Neural cell (in vitro differentiated cells): ENCODE measurements around the gene ADAR. TPM values are rescaled to one million over a fixed set of nuclear protein-coding genes. Genes with fewer than 3 reads are reported as not detected.

Source experiments
- H2AFZ ChIP-seq: fragments of 200-600, 300-800 bp; sonication (generic), shearing (Covaris generic); 2 replicates; pipeline ENCODE4 v1.6.0; 2014; ENCODE audit warnings: low read depth, mild to moderate bottlenecking, antibody characterized with exemption, low read length, moderate library complexity
- H3F3A ChIP-seq: fragments of 200-600 bp; shearing (Covaris generic); 2 replicates; pipeline ENCODE4 v1.6.1; 2016; ENCODE audit warnings: mild to moderate bottlenecking, moderate library complexity, mixed read lengths, antibody characterized with exemption, low read length; ENCODE audit not compliant: insufficient read depth, poor library complexity, severe bottlenecking
- H3K27ac ChIP-seq: fragments of 200-600, 300-800 bp; sonication (generic), shearing (Covaris generic); 2 replicates; pipeline ENCODE4 v1.5.1; 2014; ENCODE audit warnings: mild to moderate bottlenecking, low read length, moderate library complexity
- H3K27me3 ChIP-seq: fragments of 300-800, 200-600 bp; sonication (generic), shearing (Covaris generic); 2 replicates; pipeline ENCODE4 v1.6.0; 2014; ENCODE audit warnings: mild to moderate bottlenecking, low read depth, low read length, moderate library complexity; ENCODE audit not compliant: insufficient read depth
- H3K36me3 ChIP-seq: fragments of 300-800, 200-600 bp; sonication (generic), shearing (Covaris generic); 2 replicates; pipeline ENCODE4 v1.5.1; 2014; ENCODE audit warnings: mild to moderate bottlenecking, antibody characterized with exemption, low read length, moderate library complexity; ENCODE audit not compliant: insufficient read depth
- H3K4me2 ChIP-seq: fragments of 300-800, 200-600 bp; sonication (generic), shearing (Covaris generic); 2 replicates; pipeline ENCODE4 v1.6.0; 2014; ENCODE audit warnings: mild to moderate bottlenecking, low read length
- H3K4me3 ChIP-seq: fragments of 300-800, 200-600 bp; sonication (generic), shearing (Covaris generic); 2 replicates; pipeline ENCODE4 v1.5.1; 2014; ENCODE audit warnings: mild to moderate bottlenecking, low read length, moderate library complexity
- H3K79me2 ChIP-seq: fragments of 200-600 bp; shearing (Covaris generic); replicated peaks from 2 replicates; pipeline ENCODE4 v1.6.0; 2014; ENCODE audit warnings: mild to moderate bottlenecking, low read length, moderate library complexity; ENCODE audit not compliant: insufficient read depth
- H3K9ac ChIP-seq: fragments of 300-800, 200-600 bp; sonication (generic), shearing (Covaris generic); 2 replicates; pipeline ENCODE4 v1.6.1; 2016; ENCODE audit warnings: mild to moderate bottlenecking, low read length, mixed read lengths
- H3K9me2 ChIP-seq: fragments of 200-600 bp; shearing (Covaris generic); 2 replicates; pipeline ENCODE4 v1.6.1; 2016; ENCODE audit warnings: mild to moderate bottlenecking, low read length, mixed read lengths; ENCODE audit not compliant: insufficient read depth
- H3K9me3 ChIP-seq: fragments of 200-600, 300-800 bp; sonication (generic), shearing (Covaris generic); 2 replicates; pipeline ENCODE4 v1.6.1; 2016; ENCODE audit warnings: mild to moderate bottlenecking, mixed run types, low read length, moderate library complexity, mixed read lengths
- H4K20me1 ChIP-seq: fragments of 200-600 bp; shearing (Covaris generic); 2 replicates; pipeline ENCODE4 v1.6.1; 2016; ENCODE audit warnings: mild to moderate bottlenecking, mixed run types; ENCODE audit not compliant: insufficient read depth
- EP300 ChIP-seq: fragments of 450-650 bp; conservative IDR thresholded peaks from 2 replicates; pipeline ENCODE4 v1.6.1; 2014; ENCODE audit warnings: antibody characterized with exemption, mild to moderate bottlenecking, moderate library complexity; ENCODE audit not compliant: poor library complexity, severe bottlenecking
- EZH2 ChIP-seq: fragments of 200-600, 300-800 bp; shearing (Covaris generic), sonication (generic); IDR thresholded peaks from 2 replicates; pipeline ENCODE4 v1.6.1; 2014; ENCODE audit warnings: antibody characterized with exemption, low read length, borderline replicate concordance, mild to moderate bottlenecking; ENCODE audit not compliant: insufficient read depth, poor library complexity, severe bottlenecking
- MXI1 ChIP-seq: fragments of 450-650 bp; conservative IDR thresholded peaks from 2 replicates; pipeline ENCODE4 v1.6.1; 2014; ENCODE audit warnings: antibody characterized with exemption, mild to moderate bottlenecking; ENCODE audit not compliant: poor library complexity, severe bottlenecking
- POLR2AphosphoS5 ChIP-seq: IDR thresholded peaks from 2 replicates; pipeline ENCODE4 v1.6.1; 2012
- RAD21 ChIP-seq: fragments of 450-650 bp; conservative IDR thresholded peaks from 2 replicates; pipeline ENCODE4 v1.6.1; 2014; ENCODE audit warnings: antibody characterized with exemption, mild to moderate bottlenecking, moderate library complexity
- SMC3 ChIP-seq: fragments of 450-650 bp; conservative IDR thresholded peaks from 2 replicates; pipeline ENCODE4 v1.6.1; 2014; ENCODE audit warnings: antibody characterized with exemption, mild to moderate bottlenecking, moderate library complexity; ENCODE audit not compliant: poor library complexity
- TAF1 ChIP-seq: IDR thresholded peaks from 2 replicates; pipeline ENCODE4 v1.6.1; 2012; ENCODE audit warnings: low read depth
- polyA plus RNA-seq: library from polyadenylated mRNA; depleted of rRNA; stranded (reverse); fragments of >200 nt; gene quantifications from 2 replicates; pipeline ENCODE4 v1.2.3, GENCODE V29; 2014
- TF ChIP-seq, protein P1 (sequence below): fragments of 450-650 bp; IDR thresholded peaks from 2 replicates; pipeline ENCODE4 v1.5.1; 2014; ENCODE audit warnings: antibody characterized with exemption, mild to moderate bottlenecking, moderate library complexity; ENCODE audit not compliant: poor library complexity, severe bottlenecking
- TF ChIP-seq, protein P2 (sequence below): IDR thresholded peaks from 2 replicates; pipeline ENCODE4 v1.6.1; 2012; ENCODE audit warnings: borderline replicate concordance

ADAR gene
- polyA plus RNA-seq, 1 donor from 2014 or later = 51.4 TPM

DNA sequence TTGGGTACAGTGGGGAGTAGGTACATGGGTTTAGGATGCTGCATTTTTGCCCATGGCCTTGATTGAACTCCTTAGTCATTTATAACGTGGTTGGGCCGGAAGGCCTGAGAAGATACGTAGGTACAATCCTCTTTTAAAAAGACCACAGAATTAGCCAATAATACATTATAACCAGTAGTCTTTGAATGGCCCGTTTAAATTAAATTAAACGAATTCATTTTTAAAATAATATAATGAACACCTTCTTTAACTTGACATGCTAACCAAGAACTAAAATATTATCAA is 20.1 kb upstream of the ADAR start:
- H3K9me2 ChIP-seq = no peaks in the 10 kb centered on the region
- peaks cover 3% of the 10 kb centered on the region for H3F3A ChIP-seq
- H3K36me3 ChIP-seq = no peaks in the 10 kb centered on the region
- TF ChIP-seq, protein P1, sequence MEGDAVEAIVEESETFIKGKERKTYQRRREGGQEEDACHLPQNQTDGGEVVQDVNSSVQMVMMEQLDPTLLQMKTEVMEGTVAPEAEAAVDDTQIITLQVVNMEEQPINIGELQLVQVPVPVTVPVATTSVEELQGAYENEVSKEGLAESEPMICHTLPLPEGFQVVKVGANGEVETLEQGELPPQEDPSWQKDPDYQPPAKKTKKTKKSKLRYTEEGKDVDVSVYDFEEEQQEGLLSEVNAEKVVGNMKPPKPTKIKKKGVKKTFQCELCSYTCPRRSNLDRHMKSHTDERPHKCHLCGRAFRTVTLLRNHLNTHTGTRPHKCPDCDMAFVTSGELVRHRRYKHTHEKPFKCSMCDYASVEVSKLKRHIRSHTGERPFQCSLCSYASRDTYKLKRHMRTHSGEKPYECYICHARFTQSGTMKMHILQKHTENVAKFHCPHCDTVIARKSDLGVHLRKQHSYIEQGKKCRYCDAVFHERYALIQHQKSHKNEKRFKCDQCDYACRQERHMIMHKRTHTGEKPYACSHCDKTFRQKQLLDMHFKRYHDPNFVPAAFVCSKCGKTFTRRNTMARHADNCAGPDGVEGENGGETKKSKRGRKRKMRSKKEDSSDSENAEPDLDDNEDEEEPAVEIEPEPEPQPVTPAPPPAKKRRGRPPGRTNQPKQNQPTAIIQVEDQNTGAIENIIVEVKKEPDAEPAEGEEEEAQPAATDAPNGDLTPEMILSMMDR = no peak
- TF ChIP-seq EP300 (no peak), EZH2 (no peak), TAF1 (no peak), RAD21 (no peak), MXI1 (no peak), SMC3 (no peak), POLR2AphosphoS5 (no peak)
- TF ChIP-seq, protein P2, sequence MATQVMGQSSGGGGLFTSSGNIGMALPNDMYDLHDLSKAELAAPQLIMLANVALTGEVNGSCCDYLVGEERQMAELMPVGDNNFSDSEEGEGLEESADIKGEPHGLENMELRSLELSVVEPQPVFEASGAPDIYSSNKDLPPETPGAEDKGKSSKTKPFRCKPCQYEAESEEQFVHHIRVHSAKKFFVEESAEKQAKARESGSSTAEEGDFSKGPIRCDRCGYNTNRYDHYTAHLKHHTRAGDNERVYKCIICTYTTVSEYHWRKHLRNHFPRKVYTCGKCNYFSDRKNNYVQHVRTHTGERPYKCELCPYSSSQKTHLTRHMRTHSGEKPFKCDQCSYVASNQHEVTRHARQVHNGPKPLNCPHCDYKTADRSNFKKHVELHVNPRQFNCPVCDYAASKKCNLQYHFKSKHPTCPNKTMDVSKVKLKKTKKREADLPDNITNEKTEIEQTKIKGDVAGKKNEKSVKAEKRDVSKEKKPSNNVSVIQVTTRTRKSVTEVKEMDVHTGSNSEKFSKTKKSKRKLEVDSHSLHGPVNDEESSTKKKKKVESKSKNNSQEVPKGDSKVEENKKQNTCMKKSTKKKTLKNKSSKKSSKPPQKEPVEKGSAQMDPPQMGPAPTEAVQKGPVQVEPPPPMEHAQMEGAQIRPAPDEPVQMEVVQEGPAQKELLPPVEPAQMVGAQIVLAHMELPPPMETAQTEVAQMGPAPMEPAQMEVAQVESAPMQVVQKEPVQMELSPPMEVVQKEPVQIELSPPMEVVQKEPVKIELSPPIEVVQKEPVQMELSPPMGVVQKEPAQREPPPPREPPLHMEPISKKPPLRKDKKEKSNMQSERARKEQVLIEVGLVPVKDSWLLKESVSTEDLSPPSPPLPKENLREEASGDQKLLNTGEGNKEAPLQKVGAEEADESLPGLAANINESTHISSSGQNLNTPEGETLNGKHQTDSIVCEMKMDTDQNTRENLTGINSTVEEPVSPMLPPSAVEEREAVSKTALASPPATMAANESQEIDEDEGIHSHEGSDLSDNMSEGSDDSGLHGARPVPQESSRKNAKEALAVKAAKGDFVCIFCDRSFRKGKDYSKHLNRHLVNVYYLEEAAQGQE = no peak
- peak overlapping the region; percentile 92 for H3K27ac ChIP-seq
- peak overlapping the region; percentile 97 for H2AFZ ChIP-seq
- H3K27me3 ChIP-seq = peaks cover 4% of the 10 kb centered on the region
- H3K79me2 ChIP-seq = peaks cover 44% of the 10 kb centered on the region
- H3K9ac ChIP-seq = peak overlapping the region; percentile 99
- H3K4me2 ChIP-seq = peak overlapping the region; percentile 61
- H3K4me3 ChIP-seq = peak overlapping the region; percentile 94
- no peaks in the 10 kb centered on the region for H4K20me1 ChIP-seq
- no peaks in the 10 kb centered on the region for H3K9me3 ChIP-seq

DNA sequence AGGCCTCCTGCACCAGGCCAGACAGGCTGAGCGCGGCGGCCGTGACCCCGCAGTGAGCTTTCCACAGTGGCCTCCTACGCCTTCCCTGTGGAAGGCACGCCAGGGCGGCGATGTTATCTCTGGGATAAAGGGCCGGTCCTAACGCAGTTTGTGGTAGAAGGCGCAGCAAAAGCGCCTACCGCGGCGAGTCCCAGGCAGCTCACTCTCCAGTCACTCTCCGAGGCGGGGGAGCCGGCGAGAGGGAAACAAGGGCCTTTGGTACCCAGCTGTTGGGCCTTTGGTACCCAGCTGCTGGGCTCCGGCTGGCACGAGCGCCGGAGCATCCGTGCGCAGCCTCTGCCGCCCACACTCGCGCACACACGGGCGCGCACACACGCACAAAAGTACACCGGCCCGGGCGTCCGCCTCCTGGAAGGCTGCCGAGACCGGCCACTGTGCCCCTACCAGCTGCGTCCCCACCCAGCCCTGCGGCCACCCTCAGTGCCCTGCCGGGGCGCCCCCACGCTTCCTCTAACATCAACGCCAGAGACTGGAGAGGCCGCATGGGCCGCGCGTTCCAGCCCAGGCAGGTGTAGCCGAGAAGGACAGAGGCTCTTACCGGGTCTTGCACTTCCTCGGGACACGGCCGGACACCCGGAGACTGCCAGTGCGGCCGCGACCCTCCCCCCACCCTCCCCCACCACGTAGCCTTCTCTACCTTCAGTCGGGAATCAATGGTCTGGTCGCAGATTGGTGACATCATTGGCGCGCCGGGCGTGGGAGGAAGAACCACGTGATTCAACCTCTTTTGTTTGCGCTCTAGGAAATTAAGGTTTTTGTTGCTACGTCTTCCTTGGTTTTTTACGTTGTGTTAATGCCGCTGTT is 19.5 kb upstream of the ADAR start:
- peaks cover 4% of the 10 kb centered on the region for H3K27me3 ChIP-seq
- peak overlapping the region; percentile 61 for H3K4me2 ChIP-seq
- peak overlapping the region; percentile 99 for H3K9ac ChIP-seq
- H3F3A ChIP-seq = peaks cover 3% of the 10 kb centered on the region
- H2AFZ ChIP-seq = peak overlapping the region; percentile 97
- no peaks in the 10 kb centered on the region for H3K9me2 ChIP-seq
- TF ChIP-seq, protein P1 = peak; percentile 36
- TF ChIP-seq EZH2 (no peak), SMC3 (no peak), MXI1 (peak; percentile 73), POLR2AphosphoS5 (peak; percentile 85), RAD21 (peak; percentile 7), EP300 (peak; percentile 63), TAF1 (peak; percentile 63)
- TF ChIP-seq, protein P2 = peak; percentile 75
- H3K36me3 ChIP-seq = no peaks in the 10 kb centered on the region
- H3K79me2 ChIP-seq = peaks cover 50% of the 10 kb centered on the region
- peak overlapping the region; percentile 94 for H3K4me3 ChIP-seq
- H3K27ac ChIP-seq = peak overlapping the region; percentile 92
- no peaks in the 10 kb centered on the region for H3K9me3 ChIP-seq
- H4K20me1 ChIP-seq = no peaks in the 10 kb centered on the region
